ENCODE measurements around the gene CALY.
"Not testable (repeated sequence)": the region's sequence is repeated elsewhere in the genome, so short reads cannot be mapped to it uniquely, and the experiment has no call there.

CALY gene

GRCh38 chr10:133375357-133376115 is 38.8 kb upstream of the CALY start:
- TF ChIP-seq, protein P1, sequence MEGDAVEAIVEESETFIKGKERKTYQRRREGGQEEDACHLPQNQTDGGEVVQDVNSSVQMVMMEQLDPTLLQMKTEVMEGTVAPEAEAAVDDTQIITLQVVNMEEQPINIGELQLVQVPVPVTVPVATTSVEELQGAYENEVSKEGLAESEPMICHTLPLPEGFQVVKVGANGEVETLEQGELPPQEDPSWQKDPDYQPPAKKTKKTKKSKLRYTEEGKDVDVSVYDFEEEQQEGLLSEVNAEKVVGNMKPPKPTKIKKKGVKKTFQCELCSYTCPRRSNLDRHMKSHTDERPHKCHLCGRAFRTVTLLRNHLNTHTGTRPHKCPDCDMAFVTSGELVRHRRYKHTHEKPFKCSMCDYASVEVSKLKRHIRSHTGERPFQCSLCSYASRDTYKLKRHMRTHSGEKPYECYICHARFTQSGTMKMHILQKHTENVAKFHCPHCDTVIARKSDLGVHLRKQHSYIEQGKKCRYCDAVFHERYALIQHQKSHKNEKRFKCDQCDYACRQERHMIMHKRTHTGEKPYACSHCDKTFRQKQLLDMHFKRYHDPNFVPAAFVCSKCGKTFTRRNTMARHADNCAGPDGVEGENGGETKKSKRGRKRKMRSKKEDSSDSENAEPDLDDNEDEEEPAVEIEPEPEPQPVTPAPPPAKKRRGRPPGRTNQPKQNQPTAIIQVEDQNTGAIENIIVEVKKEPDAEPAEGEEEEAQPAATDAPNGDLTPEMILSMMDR (IDR thresholded peaks at IDR 0.05; ENCODE audit: control extremely low read depth, extremely low read depth, low read depth, missing control alignments): no peak
- ChIA-PET CTCF (interaction anchor here (1.0 to 1.9 kb wide), 2 partner anchors 29 to 46 kb away, joined by 3 to 5 read pairs; partner anchors contain the start of gene PRAP1), POLR2A (no interaction called here)
- DNase-seq (ENCODE audit: extremely low spot score): no peak

DNA sequence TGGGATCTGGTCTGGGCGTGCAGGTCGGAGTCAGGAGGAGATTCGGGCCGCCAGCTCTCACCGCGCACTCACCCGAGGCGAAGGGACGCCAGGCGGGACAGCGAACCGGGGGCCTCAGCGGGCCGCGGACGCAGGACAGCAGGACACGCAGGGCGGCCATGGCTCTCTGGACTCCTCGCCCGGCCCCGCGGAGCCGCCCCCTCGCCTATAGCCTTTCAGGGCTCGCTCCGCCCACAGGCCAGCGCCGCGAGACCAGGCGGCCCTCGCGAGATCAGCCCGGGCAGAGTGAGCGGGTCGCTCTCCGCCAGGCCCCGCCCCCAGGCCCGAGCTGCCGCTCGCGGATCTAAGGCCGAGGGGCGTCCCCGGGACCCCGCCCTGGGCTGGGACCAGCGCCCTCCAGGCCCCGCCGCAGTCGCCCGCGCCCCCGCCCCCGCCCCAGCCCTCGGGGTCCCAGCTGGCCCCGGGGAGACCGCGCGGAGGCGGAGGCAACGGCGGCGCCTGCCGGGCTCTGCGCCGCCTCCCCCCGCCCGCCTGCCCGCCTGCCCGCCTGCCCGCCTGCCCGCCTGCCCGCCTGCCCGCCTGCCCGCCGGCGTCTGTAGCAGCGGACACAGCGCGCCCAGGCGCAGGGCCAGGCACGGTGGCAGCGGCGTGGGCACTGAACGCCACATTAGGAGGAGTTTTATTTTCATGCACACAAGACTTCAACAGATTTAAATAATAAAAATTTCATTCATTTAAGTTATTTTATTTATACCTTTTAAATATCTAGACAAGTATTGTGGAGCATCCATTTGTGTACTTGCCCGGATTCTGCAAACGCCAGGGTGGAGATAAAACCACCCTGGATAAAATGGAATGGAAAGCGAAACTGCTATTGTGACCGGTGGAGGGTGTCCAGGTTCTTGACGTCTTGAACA is 36.7 kb upstream of the CALY start, which contains the start of gene ECHS1:
ECHS1 (minus strand) TSS at position 181 of the 917 bp plus-strand sequence; CDS start at position 160, 21 bp downstream.
- ChIA-PET CTCF (interaction anchor here (1.6 kb wide), 2 partner anchors 16 to 64 kb away, joined by 3 to 4 read pairs; no protein-coding TSS in a partner anchor), POLR2A (interaction anchor here (0.9 kb wide), 1 partner anchor 95 kb away, joined by 4 read pairs; no protein-coding TSS in a partner anchor)
- TF ChIP-seq, protein P1 (IDR thresholded peaks at IDR 0.05; ENCODE audit: control extremely low read depth, extremely low read depth, low read depth, missing control alignments): no peak
- peak; percentile 99 for DNase-seq (ENCODE audit: extremely low spot score)

- POLR2A ChIA-PET: no interaction called here
- TF ChIP-seq, protein P1 (IDR thresholded peaks at IDR 0.05; ENCODE audit: control extremely low read depth, extremely low read depth, low read depth, missing control alignments): no peak
- peak; percentile 22 for DNase-seq (ENCODE audit: extremely low spot score)
- CTCF ChIA-PET: interaction anchor here (1.6 kb wide), 2 partner anchors 17 to 65 kb away, joined by 3 to 4 read pairs; no protein-coding TSS in a partner anchor
Observed at GRCh38 chr10:133372507-133372906, 35.8 kb upstream of the CALY start.

GRCh38 chr10:133370030-133370786 is 33.5 kb upstream of the CALY start:
- TF ChIP-seq, protein P1 (IDR thresholded peaks at IDR 0.05; ENCODE audit: control extremely low read depth, extremely low read depth, low read depth, missing control alignments): no peak
- ChIA-PET CTCF (interaction anchor here (1.2 kb wide), 1 partner anchor 11 kb away, joined by 4 read pairs; no protein-coding TSS in a partner anchor), POLR2A (interaction anchor here (1.8 kb wide), 1 partner anchor 9 kb away, joined by 4 read pairs; no protein-coding TSS in a partner anchor)

DNA sequence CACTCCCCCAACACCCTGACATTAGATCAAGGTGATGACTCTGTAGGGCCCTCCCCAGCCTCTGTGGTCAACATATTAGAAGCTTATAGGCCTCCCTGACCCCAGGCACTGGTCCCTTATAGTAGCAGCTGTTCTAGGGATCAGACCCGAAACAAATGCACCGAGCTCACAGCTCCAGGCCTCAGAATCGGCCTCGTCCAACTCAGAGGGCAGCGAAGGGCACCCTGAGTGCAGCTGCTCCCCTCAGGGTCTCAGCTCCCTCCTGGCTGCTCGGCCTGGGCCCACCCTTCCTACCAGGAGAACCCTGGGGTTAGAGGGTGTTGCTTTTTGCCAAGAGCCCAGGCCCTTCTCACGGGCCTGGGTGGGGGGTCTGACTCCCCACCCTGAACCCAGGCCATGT is 31.5 kb upstream of the CALY start:
- POLR2A ChIA-PET: interaction anchor here (0.6 kb wide), 1 partner anchor 54 kb away, joined by 5 read pairs; no protein-coding TSS in a partner anchor
- DNase-seq (ENCODE audit: extremely low spot score): no peak
- TF ChIP-seq, protein P1 (IDR thresholded peaks at IDR 0.05; ENCODE audit: control extremely low read depth, extremely low read depth, low read depth, missing control alignments): no peak
- CTCF ChIA-PET: no interaction called here

More at GRCh38 chr10:133370030-133370786, 33.5 kb upstream of the CALY start:
- no peak for DNase-seq (ENCODE audit: extremely low spot score)

GRCh38 chr10:133367461-133367860 is 30.8 kb upstream of the CALY start:
- POLR2A ChIA-PET: interaction anchor here (0.6 kb wide), 1 partner anchor 55 kb away, joined by 5 read pairs; no protein-coding TSS in a partner anchor
- CTCF ChIA-PET: interaction anchor here (1.5 kb wide), 1 partner anchor 38 kb away, joined by 3 read pairs; no protein-coding TSS in a partner anchor
- not testable (repeated sequence) for DNase-seq (ENCODE audit: extremely low spot score)
